ENCODE data around the gene RPS16. TPM values are rescaled to one million over a fixed set of nuclear protein-coding genes. Genes with fewer than 3 reads are reported as not detected.

The RPS16 gene
- total and polyA plus RNA-seq, 2 of the 13 experiments (the other 11 are each of a cell fraction or from before 2014, with no cell fraction given): 488 to 2,583 TPM

GRCh38 chr19:39401549-39402345 lies 34.0 kb downstream of the RPS16 start (continued):
- TF ChIP-seq, protein P1, sequence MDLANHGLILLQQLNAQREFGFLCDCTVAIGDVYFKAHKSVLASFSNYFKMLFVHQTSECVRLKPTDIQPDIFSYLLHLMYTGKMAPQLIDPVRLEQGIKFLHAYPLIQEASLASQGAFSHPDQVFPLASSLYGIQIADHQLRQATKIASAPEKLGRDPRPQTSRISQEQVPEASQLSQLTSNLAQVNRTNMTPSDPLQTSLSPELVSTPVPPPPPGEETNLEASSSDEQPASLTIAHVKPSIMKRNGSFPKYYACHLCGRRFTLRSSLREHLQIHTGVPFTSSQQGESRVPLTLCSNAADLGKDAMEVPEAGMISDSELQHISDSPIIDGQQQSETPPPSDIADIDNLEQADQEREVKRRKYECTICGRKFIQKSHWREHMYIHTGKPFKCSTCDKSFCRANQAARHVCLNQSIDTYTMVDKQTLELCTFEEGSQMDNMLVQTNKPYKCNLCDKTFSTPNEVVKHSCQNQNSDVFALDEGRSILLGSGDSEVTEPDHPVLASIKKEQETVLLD (CRISPR knock-in tag; IDR thresholded peaks at IDR 0.05; ENCODE audit: low read depth): no peak; the same call in 1 of the 2 replicates
- TF ChIP-seq ISL2 (CRISPR knock-in tag; IDR thresholded peaks at IDR 0.05) (peak; percentile 62), NFYB (CRISPR knock-in tag; IDR thresholded peaks at IDR 0.05) (peak; percentile 39), SSRP1 (CRISPR knock-in tag; IDR thresholded peaks at IDR 0.05) (0 out of 2 replicates have a peak, but pooled peaks have one; percentile 62), ZMAT3 (CRISPR knock-in tag; conservative IDR thresholded peaks at IDR 0.05) (0 out of 2 replicates have a peak, but pooled peaks have one; percentile 63), NCOR1 (IDR thresholded peaks at IDR 0.05; ENCODE audit: borderline replicate concordance, low read length) (peak; percentile 68; the same call in 1 of the 2 replicates), ZMYM3 (CRISPR knock-in tag; IDR thresholded peaks at IDR 0.05) (peak; percentile 93), NFE2 (CRISPR knock-in tag; IDR thresholded peaks at IDR 0.05) (no peak; the same call in 1 of the 2 replicates), MLX (CRISPR knock-in tag; IDR thresholded peaks at IDR 0.05) (peak; percentile 83), HDAC6 (IDR thresholded peaks at IDR 0.05; ENCODE audit: low read depth, low read length) (no peak), YY1 (IDR thresholded peaks at IDR 0.05; ENCODE audit: insufficient read depth, insufficient replicate concordance, low read depth, low read length) (peak; percentile 63), SALL1 (CRISPR knock-in tag; IDR thresholded peaks at IDR 0.05) (peak; percentile 92), ZNF337 (CRISPR knock-in tag; IDR thresholded peaks at IDR 0.05; ENCODE audit: borderline replicate concordance, low read depth) (peak; percentile 67; the same call in 1 of the 2 replicates), AKNA (CRISPR knock-in tag; IDR thresholded peaks at IDR 0.05; ENCODE audit: borderline replicate concordance) (no peak), ZFP37 (CRISPR knock-in tag; IDR thresholded peaks at IDR 0.05; ENCODE audit: borderline replicate concordance) (peak; percentile 93; the same call in 1 of the 2 replicates), WIZ (CRISPR knock-in tag; IDR thresholded peaks at IDR 0.05) (0 out of 2 replicates have a peak, but pooled peaks have one; percentile 56)
- TF ChIP-seq, protein P2, sequence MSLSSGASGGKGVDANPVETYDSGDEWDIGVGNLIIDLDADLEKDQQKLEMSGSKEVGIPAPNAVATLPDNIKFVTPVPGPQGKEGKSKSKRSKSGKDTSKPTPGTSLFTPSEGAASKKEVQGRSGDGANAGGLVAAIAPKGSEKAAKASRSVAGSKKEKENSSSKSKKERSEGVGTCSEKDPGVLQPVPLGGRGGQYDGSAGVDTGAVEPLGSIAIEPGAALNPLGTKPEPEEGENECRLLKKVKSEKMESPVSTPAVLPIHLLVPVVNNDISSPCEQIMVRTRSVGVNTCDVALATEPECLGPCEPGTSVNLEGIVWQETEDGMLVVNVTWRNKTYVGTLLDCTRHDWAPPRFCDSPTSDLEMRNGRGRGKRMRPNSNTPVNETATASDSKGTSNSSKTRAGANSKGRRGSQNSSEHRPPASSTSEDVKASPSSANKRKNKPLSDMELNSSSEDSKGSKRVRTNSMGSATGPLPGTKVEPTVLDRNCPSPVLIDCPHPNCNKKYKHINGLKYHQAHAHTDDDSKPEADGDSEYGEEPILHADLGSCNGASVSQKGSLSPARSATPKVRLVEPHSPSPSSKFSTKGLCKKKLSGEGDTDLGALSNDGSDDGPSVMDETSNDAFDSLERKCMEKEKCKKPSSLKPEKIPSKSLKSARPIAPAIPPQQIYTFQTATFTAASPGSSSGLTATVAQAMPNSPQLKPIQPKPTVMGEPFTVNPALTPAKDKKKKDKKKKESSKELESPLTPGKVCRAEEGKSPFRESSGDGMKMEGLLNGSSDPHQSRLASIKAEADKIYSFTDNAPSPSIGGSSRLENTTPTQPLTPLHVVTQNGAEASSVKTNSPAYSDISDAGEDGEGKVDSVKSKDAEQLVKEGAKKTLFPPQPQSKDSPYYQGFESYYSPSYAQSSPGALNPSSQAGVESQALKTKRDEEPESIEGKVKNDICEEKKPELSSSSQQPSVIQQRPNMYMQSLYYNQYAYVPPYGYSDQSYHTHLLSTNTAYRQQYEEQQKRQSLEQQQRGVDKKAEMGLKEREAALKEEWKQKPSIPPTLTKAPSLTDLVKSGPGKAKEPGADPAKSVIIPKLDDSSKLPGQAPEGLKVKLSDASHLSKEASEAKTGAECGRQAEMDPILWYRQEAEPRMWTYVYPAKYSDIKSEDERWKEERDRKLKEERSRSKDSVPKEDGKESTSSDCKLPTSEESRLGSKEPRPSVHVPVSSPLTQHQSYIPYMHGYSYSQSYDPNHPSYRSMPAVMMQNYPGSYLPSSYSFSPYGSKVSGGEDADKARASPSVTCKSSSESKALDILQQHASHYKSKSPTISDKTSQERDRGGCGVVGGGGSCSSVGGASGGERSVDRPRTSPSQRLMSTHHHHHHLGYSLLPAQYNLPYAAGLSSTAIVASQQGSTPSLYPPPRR (CRISPR knock-in tag; IDR thresholded peaks at IDR 0.05; ENCODE audit: borderline replicate concordance): peak; percentile 78; the same call in 1 of the 2 replicates

Data from HepG2 (cell line).